Measurements from ENCODE around the gene GRB2.

DNA sequence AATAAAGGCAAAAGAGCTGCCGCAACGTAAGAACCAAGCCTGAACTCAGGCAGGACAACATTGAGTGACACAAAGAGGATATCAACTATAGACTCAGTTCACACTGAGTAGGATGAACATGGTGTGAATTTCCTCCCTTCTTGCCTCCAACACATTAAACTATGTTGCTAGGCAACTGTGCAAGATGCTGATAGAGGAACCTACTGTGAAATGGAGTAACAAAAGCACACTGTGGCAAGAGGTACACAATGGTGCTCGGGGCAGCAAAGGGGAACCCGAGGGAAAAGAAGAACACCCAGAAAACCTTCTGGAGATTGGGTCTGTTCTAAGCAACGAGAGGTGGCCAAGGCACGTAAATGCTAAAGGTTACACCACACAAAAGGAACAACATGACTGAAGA lies 34.1 kb downstream of the GRB2 start:
- no peak for TF ChIP-seq TARDBP (IDR thresholded peaks at IDR 0.05)
- TF ChIP-seq LEF1 (IDR thresholded peaks at IDR 0.05; ENCODE audit: borderline replicate concordance), result no peak
- TF ChIP-seq HDGF (IDR thresholded peaks at IDR 0.05; ENCODE audit: borderline replicate concordance), result no peak
- no peak for TF ChIP-seq FOXA1 (IDR thresholded peaks at IDR 0.05)
- TF ChIP-seq FOXM1 (IDR thresholded peaks at IDR 0.05; ENCODE audit: borderline replicate concordance), result no peak
- TF ChIP-seq, protein P1, sequence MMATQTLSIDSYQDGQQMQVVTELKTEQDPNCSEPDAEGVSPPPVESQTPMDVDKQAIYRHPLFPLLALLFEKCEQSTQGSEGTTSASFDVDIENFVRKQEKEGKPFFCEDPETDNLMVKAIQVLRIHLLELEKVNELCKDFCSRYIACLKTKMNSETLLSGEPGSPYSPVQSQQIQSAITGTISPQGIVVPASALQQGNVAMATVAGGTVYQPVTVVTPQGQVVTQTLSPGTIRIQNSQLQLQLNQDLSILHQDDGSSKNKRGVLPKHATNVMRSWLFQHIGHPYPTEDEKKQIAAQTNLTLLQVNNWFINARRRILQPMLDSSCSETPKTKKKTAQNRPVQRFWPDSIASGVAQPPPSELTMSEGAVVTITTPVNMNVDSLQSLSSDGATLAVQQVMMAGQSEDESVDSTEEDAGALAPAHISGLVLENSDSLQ (IDR thresholded peaks at IDR 0.05), result no peak
- no peak for TF ChIP-seq NFRKB (IDR thresholded peaks at IDR 0.05)
- no peak for TF ChIP-seq SUZ12 (IDR thresholded peaks at IDR 0.05)
- TF ChIP-seq ARNT (IDR thresholded peaks at IDR 0.05), result no peak
- no peak for TF ChIP-seq BHLHE40 (IDR thresholded peaks at IDR 0.05; ENCODE audit: borderline replicate concordance)
- no peak for TF ChIP-seq FOXK2 (IDR thresholded peaks at IDR 0.05)
- no peak for TF ChIP-seq ZNF384 (IDR thresholded peaks at IDR 0.05)
